Smooth muscle cell of trachea (primary cell): ENCODE measurements around the gene ABITRAM. TPM values are rescaled to one million over a fixed set of nuclear protein-coding genes. Genes with fewer than 3 reads are reported as not detected.

ENCODE experiments used
- total RNA-seq: library from RNA; depleted of rRNA; stranded (reverse); fragments of >200 nt; gene quantifications from 2 replicates; pipeline ENCODE4 v1.2.1, GENCODE V29; 2014

Gene ABITRAM, protein sequence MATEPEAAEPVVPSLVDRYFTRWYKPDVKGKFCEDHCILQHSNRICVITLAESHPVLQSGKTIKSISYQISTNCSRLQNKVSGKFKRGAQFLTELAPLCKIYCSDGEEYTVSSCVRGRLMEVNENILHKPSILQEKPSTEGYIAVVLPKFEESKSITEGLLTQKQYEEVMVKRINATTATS
- 6.5 and 6.7 TPM in 2 replicates for total RNA-seq

DNA sequence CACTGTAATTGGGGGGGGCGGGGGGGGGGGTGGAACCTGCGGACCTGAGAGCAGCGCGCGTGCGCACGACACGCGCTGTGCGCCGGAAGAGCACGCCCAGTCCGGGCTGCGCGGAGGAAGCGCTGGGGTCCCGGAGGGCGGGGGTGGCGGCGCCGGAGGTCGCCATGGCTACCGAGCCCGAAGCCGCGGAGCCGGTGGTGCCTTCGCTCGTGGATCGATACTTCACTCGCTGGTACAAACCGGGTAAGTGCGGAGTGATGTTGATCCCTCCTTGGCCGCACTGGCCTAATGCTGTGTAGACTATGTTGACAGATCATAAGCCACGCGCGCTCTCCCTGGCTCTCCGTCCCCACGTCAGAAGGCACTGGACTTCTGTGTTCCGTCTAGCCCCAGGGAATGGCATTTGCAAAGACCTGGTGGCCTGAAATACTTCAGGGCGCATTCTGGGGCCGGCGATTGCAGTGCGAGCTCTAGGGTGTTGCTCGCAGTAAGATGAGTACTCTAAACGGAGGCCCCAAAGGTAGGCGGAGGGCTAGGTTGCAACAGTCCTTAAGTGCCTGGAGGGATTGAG lies at the start of gene ABITRAM:
Gene ABITRAM, plus strand, starts transcription at position 78 of the 571 bp plus-strand sequence. Its CDS starts 87 bp downstream, at position 165.

DNA sequence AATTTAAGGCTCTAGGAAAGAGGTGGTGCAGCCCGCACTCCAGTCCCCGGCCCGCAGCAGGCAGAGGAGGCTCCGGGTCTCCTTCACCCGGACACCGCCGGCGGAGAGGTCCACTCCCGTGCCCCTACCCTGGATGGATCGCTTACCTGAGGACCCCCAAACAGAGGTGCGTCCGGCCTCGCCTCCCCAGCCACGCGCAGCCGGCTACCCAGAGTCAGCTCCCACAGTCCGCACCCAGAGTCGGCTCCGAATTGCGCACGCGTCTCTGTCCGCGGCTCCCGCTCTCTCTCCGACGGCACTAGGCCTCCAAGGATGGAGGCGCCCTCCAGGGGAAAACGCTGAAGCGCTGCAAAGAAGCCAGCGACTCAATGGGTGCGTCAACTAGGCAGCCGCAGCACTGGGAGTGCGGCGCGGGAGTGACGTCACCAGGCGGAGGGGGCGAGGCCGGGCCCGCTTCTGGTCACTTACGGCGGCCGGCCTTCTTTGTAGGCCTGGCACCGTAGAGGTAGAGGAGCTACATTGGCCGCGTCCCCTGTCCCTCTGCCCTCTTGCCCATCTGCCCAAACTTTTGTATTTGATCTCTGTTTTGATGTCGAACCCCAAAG lies 380 bp upstream of the ABITRAM start, which contains the start of gene ELP1:
Gene ELP1, minus strand, starts transcription at position 407 of the 605 bp plus-strand sequence. CDS start 2,978 bp downstream, outside the sequence.

Other genes with a start within 250 kb of the ABITRAM start
- gene ACTL7B, start 78.4 kb upstream of the ABITRAM start, total RNA-seq = not detected in 2 replicates
- not detected in 2 replicates for gene ACTL7A, start 72.1 kb upstream of the ABITRAM start, total RNA-seq
- gene ELP1, start 276 bp upstream of the ABITRAM start, total RNA-seq = 37.7 and 41.6 TPM in 2 replicates
- gene CTNNAL1, start 79.1 kb downstream of the ABITRAM start, total RNA-seq = 60.0 and 146 TPM in 2 replicates
- gene TMEM245, start 185.5 kb downstream of the ABITRAM start, total RNA-seq = 47.6 and 52.8 TPM in 2 replicates
- gene FRRS1L, start 232.8 kb downstream of the ABITRAM start, total RNA-seq = under 0.01 and 0.50 TPM in 2 replicates